ENCODE data around the gene ERCC2.
A peak's percentile ranks its signal among the peaks of the same experiment; 100 is the strongest.

The ERCC2 gene

DNA sequence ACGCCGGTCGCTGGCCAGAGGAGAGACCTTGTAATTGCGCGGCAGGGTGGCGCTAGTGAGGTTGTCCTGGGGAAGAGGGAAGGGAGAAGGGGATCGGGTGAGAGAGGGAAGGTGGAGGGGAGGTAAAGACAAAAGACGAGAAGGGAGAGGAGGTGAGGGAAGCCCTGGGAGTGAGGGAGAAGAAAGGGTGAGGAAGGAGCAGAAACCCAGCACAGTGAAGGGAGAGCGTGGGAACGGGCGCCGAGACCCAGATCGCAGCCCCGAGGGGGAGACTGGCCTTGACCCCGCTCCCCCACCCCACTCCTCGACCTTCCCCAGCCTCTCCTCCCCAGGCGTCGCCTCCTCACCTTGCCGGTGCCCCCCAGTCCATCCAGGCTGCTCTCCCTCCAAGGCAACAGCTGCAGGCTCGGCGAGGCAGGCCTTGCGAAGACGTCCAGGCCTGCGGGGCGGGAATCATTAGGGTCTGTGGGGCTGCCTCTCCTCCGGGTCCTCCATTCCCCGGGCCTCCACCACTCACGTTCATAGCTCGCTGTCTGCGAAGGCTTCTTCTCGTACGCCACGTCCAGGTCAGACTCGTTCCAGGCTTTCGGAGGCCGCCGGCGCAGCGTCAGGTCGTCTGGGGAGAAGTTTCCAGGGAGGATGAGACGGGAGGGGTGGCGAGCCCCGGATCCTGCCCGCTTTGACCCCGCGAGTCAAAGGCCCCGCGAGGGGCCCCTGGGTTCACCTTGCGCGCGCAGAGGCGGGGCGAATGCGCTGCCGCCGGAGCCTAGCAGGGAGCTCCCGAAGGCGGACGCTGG lies 25.6 kb upstream of the ERCC2 start:
- H3K4me3 ChIP-seq (ENCODE audit: low read length): no peak overlapping the region
- DNase-seq (ENCODE audit: low read depth): no peak
- no peak for TF ChIP-seq CTCF (conservative IDR thresholded peaks at IDR 0.05; ENCODE audit: low read length)

DNA sequence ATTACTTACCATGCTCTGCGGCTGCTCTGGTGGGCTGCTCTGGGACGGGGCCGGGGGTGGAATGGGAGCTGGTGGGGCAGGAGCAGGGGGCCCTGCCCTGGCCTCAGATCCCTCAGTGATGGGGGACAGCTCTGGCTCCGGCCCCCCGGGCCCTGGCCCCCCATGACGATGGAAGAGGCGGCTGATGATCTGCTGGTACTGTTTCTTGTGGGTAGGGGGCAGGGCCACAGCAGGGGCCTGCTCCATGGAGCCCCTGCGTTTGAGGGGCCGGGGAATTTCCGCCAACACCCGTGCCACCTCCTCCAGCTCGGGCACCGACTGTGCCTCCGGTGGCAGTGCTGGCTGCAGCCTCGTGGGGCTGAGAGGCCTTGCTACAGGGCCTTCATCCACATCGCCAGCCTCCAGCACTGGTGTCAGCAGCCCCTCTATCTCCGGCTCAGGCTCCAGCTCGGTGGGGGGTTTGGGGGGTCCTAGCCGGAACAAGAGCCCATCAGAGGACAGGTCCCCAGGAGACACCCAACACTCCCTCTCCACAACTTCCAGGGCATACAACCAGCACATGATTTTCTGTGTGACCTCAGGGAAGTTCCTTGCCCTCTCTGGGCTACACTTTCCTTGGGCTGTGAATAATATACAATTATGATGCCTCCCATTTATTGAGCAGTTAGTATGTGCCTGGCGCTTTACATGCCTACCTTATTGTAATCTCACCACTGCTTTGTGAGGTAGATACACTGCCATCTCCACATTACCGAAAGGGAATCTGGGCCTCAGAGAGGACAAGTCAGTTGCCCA lies 21.7 kb upstream of the ERCC2 start:
- no peak overlapping the region for H3K4me3 ChIP-seq (ENCODE audit: low read length)
- no peak for TF ChIP-seq CTCF (conservative IDR thresholded peaks at IDR 0.05; ENCODE audit: low read length)
- DNase-seq (ENCODE audit: low read depth): no peak

DNA sequence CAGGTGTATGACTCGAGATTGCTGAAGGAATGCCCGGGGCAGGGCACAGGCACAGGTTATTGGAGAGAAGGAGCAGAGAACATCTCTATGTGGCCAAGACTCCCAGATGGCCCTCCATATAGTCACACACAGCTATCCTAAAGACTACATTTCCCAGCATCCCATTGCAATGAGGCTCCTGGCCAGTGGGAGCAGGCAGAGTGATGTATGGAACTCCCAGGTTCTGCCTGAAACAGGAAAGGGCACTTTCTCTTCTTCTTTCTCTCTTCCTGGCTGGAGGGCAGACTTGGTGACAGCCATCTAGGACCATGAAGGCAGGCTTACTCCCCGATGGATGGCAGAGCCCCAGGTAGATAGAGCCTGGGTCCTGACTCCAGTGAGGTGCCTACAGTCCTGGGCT lies 21.0 kb upstream of the ERCC2 start:
- no peak for DNase-seq (ENCODE audit: low read depth)
- H3K4me3 ChIP-seq (ENCODE audit: low read length): no peak overlapping the region
- TF ChIP-seq CTCF (conservative IDR thresholded peaks at IDR 0.05; ENCODE audit: low read length): no peak

GRCh38 chr19:45385392-45386221 lies 15.2 kb upstream of the ERCC2 start:
- TF ChIP-seq CTCF (conservative IDR thresholded peaks at IDR 0.05; ENCODE audit: low read length): no peak
- H3K4me3 ChIP-seq (ENCODE audit: low read length): 0 out of 2 replicates have a peak overlapping the region, but pooled peaks have one; percentile 5
- no peak for DNase-seq (ENCODE audit: low read depth)

DNA sequence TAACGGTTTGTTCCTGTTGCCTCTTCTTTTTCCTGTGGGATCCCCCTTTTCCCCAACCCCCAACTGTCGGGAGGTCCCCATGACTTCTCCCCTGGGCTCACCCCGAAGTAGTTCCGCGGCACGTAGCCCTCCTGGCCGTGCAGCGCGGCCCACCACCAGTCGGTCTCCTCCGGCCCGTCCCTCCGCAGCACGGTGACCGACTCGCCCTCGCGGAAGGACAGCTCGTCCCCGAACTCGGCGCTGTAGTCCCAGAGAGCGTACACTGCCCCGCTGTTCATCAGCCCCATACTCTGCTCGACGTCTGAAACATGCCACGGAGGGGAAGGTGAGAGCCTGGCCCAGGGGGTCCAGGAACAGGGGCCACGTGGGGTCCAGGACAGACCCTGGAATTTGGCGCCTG lies 12.1 kb upstream of the ERCC2 start:
- TF ChIP-seq CTCF (conservative IDR thresholded peaks at IDR 0.05; ENCODE audit: low read length): no peak
- H3K4me3 ChIP-seq (ENCODE audit: low read length): no peak overlapping the region
- DNase-seq (ENCODE audit: low read depth): no peak

DNA sequence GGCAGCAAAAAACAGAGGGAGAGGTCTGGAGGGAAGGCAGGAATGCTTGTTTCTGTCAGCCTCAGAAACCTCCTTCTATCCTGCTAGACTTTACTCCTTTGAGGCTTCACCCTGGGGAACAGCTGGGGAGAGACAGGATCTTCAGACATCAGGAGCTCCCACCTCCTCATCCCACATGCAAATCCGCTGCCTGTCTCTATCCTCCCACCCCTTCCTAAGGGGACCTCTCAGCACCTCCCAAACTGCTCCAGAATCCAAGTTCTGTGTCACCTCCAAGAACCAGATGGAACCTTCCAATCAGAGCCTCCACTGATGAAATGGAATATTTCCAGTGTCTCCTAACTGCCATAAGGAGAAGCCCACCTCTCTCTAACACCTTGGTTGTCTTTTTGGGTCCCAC lies 9.7 kb upstream of the ERCC2 start:
- DNase-seq (ENCODE audit: low read depth): no peak
- TF ChIP-seq CTCF (conservative IDR thresholded peaks at IDR 0.05; ENCODE audit: low read length): no peak
- no peak overlapping the region for H3K4me3 ChIP-seq (ENCODE audit: low read length)

All from AG10803 (cell line).